NCI-H1092 treated with DMSO at 0.1 percent for 48 hours (cell line): ENCODE measurements around the gene DBN1.

ENCODE experiments used
- DNase-seq: peaks from one replicate; lab custom pipeline; 2025; lab: John Stamatoyannopoulos, UW

Gene DBN1

DNA sequence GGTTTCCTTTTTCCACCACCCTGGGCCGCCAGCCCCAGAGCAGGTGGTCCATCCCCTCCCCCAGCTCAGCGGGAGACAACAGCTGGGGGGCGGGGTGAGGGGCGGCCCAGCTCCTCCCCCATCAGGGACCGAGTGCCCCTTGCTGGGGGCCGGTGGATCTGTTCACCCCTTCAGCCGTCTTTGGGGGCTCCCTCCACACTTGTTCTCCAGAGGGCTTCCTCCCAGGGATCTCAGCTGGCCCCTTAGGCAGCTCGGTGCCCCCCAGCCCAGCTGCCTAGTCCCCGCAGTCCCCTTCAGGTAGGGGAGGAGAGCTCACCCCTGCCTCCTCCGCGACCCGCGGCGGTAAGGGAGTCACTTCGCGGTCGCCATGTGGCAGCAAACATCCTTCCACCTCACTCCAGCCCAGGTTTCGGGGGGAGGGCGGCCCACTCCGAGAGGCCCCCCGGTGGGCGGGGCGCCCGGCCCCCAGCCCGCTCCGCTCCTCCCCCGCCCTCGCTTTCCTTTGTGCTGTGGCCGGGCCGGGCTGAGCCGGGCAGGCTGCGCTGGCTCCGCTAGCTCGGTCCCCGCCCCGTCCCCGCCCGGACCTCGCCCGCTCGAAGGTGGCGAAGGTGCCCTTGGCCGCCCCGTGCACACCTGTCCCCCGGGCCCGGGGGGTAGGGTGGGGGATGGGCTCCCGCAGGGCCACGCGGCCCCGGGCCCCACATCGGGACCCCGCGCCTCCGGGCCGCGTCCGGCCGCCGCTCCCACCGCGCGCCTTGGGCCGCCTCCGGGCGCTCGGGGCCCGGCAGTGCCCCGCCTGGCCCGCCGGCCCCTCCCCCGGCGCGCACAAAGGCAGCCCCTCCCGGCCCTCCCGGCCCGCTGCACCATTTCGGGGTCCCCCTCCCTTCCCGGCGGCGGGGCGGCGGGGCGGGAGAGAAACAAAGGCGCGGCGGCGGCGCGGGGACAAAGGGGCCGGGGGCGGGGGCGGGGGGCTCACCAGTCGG is 683 bp downstream of the DBN1 start:
- DNase-seq = no peak

DNA sequence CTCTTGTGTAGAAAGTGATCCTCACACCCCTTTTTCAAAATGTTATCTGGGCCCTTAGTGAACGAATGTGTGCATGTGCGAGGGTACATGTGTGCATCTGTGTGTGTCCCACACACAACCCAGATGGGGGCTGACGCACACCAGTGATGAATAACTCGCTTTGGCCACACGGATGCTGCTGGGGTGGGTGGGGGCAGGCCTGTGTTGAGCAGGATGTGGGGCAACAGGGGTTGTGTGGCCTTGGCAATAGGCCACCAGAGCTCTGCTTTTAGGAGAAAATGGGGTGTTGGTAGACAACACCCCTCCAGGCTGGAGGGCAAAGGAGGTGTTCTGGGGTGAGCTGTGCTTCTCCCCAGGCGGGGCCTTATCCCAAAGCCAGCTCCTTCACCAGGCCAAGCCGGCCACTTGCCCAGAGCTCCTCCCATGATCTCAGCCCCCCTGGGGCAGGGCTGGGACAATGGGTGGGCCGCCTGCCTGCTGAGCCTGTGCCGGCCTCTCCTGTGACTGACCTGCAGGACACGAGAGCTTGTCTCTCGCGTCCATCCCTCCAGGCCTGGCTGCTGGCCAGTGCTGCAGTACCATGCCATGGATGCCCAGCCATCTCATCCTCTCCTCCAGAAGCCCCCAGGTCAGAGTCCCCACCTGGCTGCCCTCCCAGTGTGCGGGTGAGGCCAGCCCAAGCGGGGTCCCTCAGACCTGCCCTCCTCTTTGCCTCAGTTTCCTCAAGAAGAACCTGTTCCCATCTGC is 1.7 kb downstream of the DBN1 start:
- DNase-seq = no peak

DNA sequence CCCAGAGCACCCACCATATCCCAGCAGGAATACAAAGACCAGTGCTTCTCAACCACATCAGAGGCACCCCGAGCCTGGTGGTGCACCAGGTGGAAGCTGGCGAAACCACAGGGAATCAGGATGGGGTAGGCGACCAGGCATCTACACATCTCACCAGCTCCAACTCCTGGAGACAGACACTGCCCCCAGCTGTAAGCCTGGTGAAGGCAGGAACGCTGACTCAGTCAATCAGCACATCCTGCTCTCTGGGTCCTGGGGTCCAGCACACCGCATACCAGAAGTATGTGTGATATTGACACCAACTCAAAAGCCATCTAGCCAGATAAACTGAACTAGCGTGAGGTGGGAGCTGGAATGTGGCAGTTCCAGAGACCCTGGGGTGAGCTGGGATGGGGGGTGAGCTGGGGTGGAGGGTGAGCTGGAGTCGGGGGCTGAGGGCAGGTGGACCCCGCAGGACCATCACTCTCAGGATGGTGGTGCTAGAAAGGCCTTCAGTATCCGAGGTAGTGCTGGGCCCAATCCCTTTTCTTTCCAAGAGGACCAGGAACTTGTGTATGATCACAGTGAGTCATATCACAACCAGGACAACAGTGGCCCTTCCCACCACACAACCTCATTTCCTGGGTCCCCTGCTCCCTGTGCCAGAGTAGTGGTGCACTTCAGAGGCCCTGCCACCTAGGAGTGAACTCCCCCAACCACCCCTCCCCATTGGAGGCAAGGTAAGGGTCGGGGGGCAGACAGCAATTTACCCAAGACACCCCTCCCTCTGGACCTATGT is 2.5 kb downstream of the DBN1 start:
- no peak for DNase-seq

DNA sequence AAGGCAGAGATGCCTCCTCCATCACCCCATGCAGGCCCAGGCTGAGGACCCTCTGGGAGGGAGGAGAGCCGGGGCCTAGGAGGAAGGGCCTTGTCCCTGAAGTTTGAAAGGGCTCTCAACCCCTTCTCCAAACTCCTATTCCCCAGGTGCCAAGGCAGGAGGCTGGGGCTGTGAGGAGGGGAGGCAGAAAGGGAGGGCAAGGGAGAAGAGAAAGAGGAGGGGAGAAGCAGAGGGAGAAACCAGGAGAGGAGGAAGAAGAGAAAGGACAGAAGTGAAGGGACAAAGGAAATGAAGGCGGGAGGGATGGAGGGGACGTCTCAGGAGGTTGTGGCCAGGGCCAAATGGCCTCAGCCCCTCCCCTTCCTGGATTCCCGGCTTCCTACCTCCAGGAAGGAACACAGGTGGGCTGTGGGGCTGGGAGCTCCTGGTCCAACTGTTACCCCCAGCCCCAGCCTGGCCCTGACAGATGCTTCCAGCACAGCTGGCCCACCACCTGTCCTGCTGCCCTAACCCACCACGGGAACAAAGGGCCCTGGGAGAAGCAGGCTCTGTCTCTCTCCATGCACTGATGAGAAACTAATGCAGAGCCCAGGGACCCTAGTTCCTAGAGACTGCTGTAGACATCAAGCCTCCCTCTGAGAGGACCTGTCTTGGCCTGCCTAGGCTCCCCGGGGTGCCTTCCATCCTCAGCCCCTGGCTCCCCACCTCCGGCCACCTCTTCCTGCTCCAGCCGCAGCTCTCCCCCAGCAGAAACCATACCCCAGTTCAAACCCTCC is 3.5 kb downstream of the DBN1 start:
- DNase-seq = no peak

DNA sequence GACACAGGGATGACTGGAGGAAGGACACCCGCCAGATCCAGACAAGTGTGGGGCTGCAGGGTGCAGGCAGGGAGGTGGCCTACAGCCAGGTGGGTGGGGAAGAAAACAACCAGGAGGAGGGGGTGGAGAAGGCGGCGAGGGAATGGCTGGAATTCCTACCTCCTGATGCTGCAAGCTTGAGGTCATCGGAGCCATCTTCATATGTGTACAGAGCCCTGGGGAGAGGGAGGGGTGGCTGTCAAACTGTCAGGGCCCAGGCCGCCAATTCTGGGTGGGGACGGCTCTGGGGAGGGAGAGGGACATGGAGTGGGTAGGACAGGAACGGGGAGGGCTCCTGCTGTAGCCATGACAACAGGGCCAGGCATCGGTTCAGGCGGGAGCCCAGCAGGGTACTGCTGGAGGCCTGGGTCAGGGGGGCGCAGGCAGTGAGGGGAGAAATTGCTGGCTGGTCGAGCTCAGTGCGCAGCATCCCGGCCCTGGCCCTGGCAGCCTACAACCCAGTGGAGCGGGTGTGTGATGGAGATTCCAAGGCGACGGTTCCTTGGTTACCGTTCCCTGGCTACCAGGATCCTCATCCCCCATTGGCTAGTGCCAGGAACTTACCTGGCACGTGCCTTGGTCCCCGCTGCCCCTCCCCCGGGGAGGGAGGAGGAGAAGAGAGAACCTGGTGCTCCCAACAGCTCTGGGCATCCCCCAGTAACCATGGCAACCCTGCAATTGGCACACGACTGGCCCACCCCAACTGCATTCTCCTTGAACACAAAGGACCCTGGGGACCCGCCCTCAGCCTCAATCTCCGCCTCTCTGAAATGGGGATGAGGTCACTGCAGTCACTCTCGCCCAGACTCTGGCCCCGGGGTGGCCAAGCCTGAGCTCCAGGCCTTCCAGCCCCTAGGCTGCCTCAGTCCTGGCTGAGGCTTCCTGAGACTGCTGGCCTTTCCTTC is 4.5 kb downstream of the DBN1 start:
- DNase-seq = no peak

DNA sequence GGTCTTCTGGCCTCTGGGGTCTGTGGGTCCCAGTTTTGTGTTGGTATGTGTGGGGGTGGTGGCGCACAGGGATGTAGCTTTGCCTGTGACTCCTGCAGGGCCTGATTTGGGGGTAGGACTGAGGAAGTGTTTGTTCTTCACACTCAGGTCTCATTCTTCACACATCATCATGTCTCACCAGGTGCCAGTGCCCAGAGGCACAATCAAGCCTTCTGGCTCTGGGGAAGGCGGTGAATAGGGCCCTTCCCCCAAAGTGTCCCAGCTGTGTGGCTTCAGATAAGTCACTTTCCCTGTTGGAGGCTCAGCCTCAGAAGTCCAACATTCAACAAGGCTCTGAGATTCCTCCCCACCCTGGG is 5.1 kb downstream of the DBN1 start:
- no peak for DNase-seq

DNA sequence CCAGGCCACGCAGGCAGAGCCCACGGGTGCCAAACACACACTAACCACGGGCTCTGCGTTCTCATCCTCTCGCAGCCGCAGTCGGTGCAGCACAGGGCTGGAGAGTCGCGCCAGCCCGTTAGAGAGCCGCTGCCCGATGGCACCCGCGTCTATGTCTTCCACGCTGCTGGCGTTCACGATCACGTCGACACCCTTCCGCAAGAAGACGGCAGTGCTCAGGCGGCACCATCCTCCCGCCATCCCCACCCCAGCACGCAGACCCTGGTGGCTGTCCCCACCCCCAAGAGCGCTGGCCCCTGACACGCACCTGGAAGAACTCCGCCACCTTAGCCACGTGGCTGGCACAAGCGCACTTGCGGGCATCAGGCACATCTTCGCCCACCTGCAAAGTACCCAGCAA is 6.0 kb downstream of the DBN1 start:
- no peak for DNase-seq

DNA sequence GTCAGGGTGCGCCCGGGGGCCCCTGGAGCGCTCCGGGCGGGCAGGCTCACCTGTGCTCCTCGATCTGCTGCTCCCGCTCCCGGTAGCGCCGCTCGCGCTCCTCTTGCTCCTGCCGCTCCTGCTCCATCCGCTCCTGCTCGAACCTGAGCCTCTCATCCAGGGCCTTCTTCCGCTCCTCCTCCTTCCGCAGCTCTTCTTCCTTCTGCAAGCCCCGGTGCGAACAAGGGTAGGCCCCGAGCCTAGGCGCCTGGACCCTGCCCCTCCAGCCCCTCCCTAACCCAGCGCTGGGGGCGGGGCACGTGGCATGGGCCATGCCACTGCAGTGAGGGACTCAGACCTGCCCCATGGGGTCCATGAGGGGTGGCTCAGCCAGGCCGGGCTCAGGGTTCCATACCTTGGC is 6.6 kb downstream of the DBN1 start:
- no peak for DNase-seq

DNA sequence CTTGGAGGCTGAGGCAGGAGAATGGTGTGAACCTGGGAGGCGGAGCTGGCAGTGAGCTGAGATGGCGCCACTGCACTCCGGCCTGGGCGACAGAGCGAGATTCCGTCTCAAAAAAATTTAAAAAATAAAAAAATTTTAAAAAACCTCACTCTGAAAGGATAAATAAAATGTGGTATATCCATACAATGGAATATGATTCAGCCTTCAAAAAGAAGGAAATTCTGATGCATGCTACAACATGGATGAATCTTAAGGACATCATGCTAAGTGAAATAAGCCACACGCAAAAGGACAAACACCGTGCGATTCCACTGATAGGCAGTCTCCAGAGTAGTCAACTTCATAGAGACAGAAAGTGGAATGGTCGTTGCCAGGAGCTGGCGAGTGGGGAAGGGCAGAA is 8.4 kb downstream of the DBN1 start:
- no peak for DNase-seq

DNA sequence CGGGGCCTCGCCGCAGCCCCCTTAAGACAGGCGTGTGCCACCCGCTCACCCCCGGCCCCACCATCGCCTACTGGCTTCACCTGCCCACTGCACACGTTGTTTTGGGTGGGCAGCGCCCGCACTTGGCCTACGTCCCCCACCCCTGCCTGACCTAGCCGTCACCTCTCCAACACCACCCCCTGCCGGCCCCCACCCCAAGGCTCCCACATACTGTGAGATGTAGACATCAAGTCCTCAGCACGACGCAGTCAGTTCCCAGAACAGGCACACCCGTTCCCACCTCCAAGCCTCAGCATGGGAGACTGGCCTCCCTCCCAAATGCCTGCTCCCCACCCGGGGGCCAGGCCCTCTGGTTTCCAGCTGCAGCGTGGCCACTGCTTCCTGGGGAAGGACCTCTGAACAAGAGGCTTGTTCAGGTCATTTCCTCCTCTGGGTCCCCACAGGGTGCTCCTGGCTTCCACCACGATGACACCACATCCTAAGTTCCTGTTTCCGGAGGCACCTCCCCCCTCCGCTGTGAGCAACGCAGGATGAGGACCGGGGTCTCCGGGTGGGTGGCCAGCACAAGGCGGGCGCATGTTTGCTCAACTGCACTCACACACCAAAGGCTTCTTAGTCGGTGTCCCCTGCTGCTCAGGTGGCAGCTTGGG is 11.3 kb downstream of the DBN1 start:
- no peak for DNase-seq

DNA sequence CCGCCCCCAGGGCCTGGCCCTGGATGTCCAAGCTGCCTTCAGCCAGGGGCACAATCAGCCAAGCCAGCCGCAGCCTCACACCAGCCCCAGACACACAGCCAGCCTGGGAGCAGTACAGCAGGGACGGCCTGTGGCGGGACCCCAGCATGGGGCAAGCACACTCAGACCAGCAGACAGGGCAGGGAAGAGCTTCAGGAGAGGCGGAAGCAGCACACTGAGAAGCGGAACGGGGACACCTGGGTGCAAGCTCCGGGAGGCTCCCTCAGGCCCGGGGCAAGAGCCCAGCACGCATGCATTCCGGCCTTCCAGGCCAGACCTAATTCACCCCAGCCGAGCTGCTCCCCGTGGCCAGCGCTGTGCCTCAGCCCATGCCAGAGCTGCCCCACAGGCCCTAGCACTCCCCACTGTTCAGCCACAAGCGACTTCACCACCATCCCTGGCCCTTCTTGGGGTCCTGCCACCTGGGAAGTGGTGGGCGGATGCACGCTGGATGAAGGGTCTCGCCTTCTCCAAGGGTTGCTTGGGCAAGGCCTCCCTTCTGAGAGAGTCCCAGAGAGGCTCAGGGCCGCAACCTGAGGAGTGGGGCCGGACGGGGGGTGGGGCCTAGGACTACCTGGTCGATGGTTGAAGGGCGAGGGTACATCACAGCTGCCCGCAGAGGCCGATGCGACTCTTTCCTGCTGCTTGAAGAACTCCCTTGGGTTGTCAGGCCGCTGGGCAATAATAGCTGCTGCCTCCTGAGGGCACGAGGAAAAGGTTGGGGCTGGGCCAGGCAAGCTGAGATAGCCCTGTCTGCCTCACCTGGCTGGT is 13.4 kb downstream of the DBN1 start:
- DNase-seq = no peak

DNA sequence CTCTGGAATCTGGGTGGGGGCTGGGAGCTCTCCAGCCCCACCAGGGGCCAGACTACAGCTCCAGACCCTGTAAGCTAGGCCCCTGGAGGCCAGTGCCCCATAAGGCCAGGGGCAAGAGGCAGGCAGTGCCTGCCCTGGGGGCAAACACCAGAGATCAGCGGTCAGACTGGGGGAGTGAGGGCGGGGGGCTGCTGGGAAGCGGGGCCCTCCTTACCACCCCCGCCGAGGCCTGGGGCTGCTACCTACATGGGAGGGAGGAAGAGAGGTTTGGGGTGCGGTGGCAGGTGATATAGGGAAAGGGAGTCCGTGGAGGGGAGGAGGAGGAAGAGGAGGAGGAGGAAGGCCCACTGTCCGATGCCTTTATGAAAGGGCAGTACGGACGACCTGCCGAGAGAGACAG is 14.1 kb downstream of the DBN1 start:
- DNase-seq = no peak

DNA sequence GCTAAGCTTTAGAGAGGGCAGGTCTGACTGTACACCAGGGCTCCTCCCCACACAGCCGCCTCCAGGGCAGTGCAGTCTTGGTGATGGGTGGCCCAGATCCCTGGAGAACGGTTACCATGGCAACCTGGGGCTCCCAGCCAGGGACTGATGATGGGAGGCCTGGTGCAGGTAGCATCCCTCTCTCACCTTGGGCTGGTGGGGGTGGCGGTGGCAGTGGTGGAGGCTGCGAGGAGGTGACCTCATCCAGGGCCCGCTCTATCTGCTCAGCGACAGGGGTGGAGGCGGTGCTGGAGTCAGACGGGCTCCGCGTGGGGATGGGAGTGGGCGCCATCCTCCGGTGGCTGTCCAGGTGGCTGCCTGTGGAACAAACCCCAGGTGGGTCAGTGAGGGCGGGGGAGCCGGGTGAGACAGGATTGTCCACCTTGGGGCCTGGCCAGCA is 14.5 kb downstream of the DBN1 start:
- DNase-seq = no peak

DNA sequence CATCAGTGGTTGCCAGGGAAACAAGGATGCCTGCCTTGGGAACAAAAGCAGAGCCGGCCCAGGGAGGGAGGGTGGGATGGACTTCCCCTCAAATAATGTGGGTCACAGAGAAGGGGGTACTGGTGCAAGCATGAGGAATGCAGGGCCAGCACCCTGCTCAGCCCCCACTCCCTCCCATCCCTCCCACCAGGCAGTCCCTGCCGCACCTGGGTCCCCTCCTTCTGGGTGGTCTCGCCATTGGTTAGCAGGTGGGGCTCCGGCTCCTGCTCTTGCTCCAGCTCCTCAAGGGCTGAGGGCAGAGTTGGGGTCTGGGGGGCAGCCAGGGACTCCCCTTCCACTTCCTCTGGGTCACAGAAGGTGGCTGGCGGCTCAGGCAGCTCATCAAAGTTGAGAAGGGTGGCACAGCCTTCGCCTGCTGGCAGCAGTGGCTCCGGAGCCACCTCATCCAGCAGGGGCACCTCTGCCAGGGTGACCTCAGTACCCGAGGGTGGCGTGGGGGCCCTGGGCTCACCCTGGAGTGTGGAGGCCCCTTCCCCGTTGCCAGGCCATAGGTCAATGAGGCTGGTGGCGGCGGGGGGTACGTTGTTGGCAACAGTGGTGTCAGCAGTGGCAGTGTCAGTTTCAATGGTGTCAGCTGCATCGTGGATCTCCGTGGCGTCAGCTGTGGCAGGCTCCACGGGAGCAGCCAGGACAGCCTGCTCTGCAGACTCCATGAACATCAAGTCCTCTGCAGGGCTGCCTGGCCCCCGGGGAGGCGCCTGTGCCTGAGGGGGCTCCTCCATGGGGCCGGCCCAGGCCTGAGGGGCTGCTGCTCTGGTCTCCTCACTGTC is 15.4 kb downstream of the DBN1 start:
- no peak for DNase-seq

DNA sequence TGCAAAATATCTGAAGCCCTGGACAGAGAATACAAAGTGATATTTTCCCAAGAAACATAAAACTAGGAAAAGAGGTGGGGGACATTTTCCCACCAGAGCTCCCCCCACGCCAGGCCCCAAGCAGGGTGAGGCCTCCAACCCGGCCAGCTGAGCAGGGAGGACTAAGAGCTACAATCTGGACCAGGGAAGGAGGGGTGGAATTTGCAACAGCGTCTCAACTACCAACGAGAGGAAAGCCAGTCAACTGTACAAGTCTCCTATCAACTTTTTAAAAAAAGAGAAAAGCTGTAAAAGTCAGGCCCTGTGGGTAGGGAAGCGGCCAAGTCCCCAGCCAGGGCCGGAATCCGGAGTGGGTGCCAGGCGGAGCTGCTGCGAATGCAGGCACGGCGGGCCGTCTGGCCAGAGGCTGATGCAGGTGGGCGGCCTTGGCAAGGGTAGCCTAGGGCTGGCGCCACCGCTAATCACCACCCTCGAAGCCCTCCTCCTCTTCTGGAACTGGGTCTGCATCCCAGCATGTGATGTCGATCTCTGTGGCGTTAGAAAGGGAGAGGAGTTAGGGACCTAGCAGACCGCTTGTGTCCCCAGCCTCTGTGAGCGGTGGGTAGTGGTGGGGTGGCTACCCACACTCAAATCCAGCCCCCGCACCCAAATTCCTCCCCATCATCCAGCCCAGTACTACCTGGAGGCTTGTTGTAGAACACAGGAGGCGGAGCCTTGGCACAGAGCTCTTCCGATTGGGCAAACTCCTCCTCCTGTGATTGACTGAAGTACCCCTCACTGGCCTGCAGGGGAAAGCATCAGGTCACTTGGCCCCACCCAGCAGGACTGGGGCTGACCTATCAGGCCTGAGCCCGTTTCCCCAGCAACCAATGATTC is 16.2 kb downstream of the DBN1 start:
- peak; percentile 66 for DNase-seq

DNA sequence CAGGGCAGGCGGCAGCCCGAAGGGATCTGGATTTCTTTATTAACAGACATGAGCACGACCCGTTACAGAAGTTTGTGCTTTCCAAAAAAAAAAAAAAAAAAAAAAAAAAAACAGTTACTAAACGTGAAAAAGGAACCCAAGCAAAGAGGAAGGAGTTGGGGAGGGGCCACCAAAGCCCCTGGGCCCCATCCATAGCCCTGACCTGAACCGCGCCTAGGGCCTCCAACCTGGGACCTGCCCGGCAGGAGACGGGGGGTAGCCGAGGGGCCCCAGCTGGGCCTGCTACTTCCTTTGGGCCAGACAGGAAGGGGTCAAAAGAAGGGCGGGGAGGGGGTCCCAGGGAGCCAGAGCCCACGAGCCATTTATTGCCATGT is 16.9 kb downstream of the DBN1 start:
- DNase-seq = no peak
